ENCODE measurements around the gene AZGP1. TPM values are rescaled to one million over a fixed set of nuclear protein-coding genes. Genes with fewer than 3 reads are reported as not detected.
"Not testable (repeated sequence)": the region's sequence is repeated elsewhere in the genome, so short reads cannot be mapped to it uniquely, and the experiment has no call there.

The AZGP1 gene
- total and polyA plus RNA-seq, 2 experiments from 2014 or later: 52.6 to 73.6 TPM

DNA sequence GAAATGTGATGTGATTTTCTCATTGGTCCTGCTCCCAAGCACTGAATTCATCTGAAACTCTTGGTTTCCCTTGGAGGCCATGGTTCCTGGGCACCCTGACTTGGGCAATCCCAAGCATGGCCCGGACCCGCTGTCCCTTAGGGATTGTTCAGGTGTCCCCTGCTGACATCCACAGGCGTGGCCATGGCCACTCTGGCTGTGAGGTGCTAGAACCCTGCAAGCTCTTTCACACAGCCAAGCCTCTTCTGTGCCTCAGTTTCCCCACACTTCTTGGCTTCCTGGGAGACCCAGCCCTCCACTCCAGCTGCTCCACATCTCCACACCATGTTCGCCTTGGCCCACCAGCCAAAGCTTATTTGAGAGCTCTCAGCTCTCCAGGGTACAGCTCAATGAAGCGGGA lies 12.0 kb upstream of the AZGP1 start:
- Histone ChIP-seq H3K36me3 (replicated peaks; ENCODE audit: insufficient read depth, low read depth) (no peaks in the 10 kb centered on the region), H3K4me2 (no peak overlapping the region), H3K27me3 (no peaks in the 10 kb centered on the region), H3K27ac (no peak overlapping the region), H3K4me1 (ENCODE audit: insufficient read depth) (no peaks in the 10 kb centered on the region), H4K20me1 (ENCODE audit: insufficient read depth, poor library complexity, severe bottlenecking) (no peaks in the 10 kb centered on the region), H3K9me3 (ENCODE audit: low read depth) (no peaks in the 10 kb centered on the region), H3K9me2 (replicated peaks; ENCODE audit: insufficient read depth) (no peaks in the 10 kb centered on the region), H2AFZ (no peak overlapping the region), H3K4me3 (no peak overlapping the region), H3K79me2 (no peaks in the 10 kb centered on the region)
- WGBS (ENCODE audit: low lambda C conversion rate, missing lambda C conversion rate): 94% methylated on average over 5 of the region's 5 CpGs
- TF ChIP-seq EZH2 (IDR thresholded peaks at IDR 0.05; ENCODE audit: borderline replicate concordance): no peak
- TF ChIP-seq, protein P1, sequence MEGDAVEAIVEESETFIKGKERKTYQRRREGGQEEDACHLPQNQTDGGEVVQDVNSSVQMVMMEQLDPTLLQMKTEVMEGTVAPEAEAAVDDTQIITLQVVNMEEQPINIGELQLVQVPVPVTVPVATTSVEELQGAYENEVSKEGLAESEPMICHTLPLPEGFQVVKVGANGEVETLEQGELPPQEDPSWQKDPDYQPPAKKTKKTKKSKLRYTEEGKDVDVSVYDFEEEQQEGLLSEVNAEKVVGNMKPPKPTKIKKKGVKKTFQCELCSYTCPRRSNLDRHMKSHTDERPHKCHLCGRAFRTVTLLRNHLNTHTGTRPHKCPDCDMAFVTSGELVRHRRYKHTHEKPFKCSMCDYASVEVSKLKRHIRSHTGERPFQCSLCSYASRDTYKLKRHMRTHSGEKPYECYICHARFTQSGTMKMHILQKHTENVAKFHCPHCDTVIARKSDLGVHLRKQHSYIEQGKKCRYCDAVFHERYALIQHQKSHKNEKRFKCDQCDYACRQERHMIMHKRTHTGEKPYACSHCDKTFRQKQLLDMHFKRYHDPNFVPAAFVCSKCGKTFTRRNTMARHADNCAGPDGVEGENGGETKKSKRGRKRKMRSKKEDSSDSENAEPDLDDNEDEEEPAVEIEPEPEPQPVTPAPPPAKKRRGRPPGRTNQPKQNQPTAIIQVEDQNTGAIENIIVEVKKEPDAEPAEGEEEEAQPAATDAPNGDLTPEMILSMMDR (IDR thresholded peaks at IDR 0.05; ENCODE audit: poor library complexity): no peak
- TF ChIP-seq EZH2phosphoT487 (IDR thresholded peaks at IDR 0.05; ENCODE audit: low read depth, severe bottlenecking, unreplicated experiment): no peak
- no peak for DNase-seq (ENCODE audit: low spot score)

DNA sequence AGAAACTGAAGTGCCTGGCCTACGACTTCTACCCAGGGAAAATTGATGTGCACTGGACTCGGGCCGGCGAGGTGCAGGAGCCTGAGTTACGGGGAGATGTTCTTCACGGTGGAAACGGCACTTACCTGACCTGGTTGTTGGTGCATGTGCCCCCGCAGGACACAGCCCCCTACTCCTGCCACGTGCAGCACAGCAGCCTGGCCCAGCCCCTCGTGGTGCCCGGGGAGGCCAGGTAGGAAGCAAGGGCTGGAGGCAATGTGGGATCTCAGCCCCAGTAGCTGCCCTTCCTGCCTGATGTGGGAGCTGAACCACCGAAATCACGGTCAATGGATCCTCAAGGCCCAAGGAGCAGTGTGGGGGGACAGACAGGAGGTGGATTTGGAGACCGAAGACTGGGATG lies 11.5 kb upstream of the AZGP1 start:
- H3K4me2 ChIP-seq; H2AFZ ChIP-seq; H3K27me3 ChIP-seq; H3K9me3 ChIP-seq (ENCODE audit: low read depth); DNase-seq (ENCODE audit: low spot score); H3K4me3 ChIP-seq; H3K9me2 ChIP-seq (replicated peaks; ENCODE audit: insufficient read depth); H3K36me3 ChIP-seq (replicated peaks; ENCODE audit: insufficient read depth, low read depth); H4K20me1 ChIP-seq (ENCODE audit: insufficient read depth, poor library complexity, severe bottlenecking); H3K79me2 ChIP-seq; H3K4me1 ChIP-seq (ENCODE audit: insufficient read depth); H3K27ac ChIP-seq: not testable (repeated sequence)
- 87% methylated on average over 14 of the region's 14 CpGs for WGBS (ENCODE audit: low lambda C conversion rate, missing lambda C conversion rate)

DNA sequence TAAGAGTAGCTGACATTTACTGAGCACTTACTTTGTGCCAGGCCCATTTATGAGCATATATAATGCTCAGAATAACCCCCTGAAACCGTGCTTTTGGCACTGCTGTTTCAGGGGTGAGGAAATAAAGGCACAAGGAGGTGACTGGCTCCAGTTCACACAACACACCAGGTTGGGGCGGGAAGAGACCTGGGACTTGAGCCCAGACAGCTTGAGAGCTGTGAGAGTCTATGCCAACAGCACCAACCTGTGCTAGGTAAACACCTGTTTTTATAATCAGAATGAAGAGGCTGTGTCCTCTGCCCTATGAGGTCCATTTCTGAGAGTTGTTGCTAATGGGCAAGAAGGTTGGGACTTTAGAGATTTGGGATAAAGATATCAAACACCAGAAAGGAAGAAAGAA lies 8.8 kb upstream of the AZGP1 start:
- H3K4me3 ChIP-seq: no peak overlapping the region
- no peaks in the 10 kb centered on the region for H3K36me3 ChIP-seq (replicated peaks; ENCODE audit: insufficient read depth, low read depth)
- no peak overlapping the region for H3K27ac ChIP-seq
- no peaks in the 10 kb centered on the region for H3K4me1 ChIP-seq (ENCODE audit: insufficient read depth)
- H2AFZ ChIP-seq: no peak overlapping the region
- H3K27me3 ChIP-seq: no peaks in the 10 kb centered on the region
- no peaks in the 10 kb centered on the region for H3K9me2 ChIP-seq (replicated peaks; ENCODE audit: insufficient read depth)
- DNase-seq (ENCODE audit: low spot score): no peak
- H3K9me3 ChIP-seq (ENCODE audit: low read depth): no peaks in the 10 kb centered on the region
- no peak overlapping the region for H3K4me2 ChIP-seq
- WGBS (ENCODE audit: low lambda C conversion rate, missing lambda C conversion rate): 70% methylated on average over 2 of the region's 2 CpGs
- no peaks in the 10 kb centered on the region for H4K20me1 ChIP-seq (ENCODE audit: insufficient read depth, poor library complexity, severe bottlenecking)
- TF ChIP-seq, protein P1 (IDR thresholded peaks at IDR 0.05; ENCODE audit: poor library complexity): no peak
- TF ChIP-seq EZH2phosphoT487 (IDR thresholded peaks at IDR 0.05; ENCODE audit: low read depth, severe bottlenecking, unreplicated experiment): no peak
- TF ChIP-seq EZH2 (IDR thresholded peaks at IDR 0.05; ENCODE audit: borderline replicate concordance): no peak
- no peaks in the 10 kb centered on the region for H3K79me2 ChIP-seq

DNA sequence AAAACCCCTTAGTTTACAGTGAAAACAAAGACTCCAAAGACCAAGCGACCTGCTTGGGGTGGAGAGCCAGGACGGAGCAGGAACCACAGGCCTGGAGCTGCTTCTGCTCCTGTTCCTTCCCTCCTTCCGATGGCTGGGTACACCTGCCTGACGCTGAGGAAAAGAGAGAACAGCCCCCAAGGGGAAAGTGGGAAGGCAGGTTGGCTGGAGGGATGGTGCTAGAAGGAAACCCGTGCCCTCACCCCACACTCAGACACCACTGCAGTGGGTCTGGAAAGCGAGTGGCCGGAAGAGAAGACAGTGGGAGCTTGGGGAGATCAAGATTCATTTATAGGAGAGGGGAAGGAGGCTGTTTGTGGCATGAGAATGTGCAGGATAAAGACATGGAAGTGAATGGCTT lies 5.2 kb upstream of the AZGP1 start:
- not testable (repeated sequence) for H3K27ac ChIP-seq, H3K4me2 ChIP-seq, H2AFZ ChIP-seq

DNA sequence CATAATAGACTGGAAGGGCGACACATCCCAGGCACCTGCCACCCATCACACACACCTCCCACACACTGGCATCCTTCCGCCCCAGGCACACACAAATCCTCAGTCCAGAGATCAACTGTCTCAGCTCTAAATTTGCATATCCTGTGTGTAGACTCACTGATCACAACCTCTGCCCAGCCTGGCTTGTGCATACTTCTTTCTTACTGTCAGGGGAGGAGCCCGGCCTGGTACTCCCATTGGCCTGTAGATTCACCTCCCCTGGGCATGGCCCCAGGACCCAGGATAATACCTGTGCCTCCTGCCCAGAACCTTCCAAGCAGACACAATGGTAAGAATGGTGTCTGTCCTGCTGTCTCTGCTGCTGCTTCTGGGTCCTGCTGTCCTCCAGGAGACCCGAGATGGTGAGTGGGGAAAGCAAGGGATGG lies 4.6 kb upstream of the AZGP1 start:
- not testable (repeated sequence) for H3K36me3 ChIP-seq (replicated peaks; ENCODE audit: insufficient read depth, low read depth); H2AFZ ChIP-seq; H3K79me2 ChIP-seq; H3K4me2 ChIP-seq; H3K4me3 ChIP-seq; DNase-seq (ENCODE audit: low spot score); H3K27ac ChIP-seq; H4K20me1 ChIP-seq (ENCODE audit: insufficient read depth, poor library complexity, severe bottlenecking); H3K27me3 ChIP-seq; H3K4me1 ChIP-seq (ENCODE audit: insufficient read depth); H3K9me2 ChIP-seq (replicated peaks; ENCODE audit: insufficient read depth); H3K9me3 ChIP-seq (ENCODE audit: low read depth)
- WGBS (ENCODE audit: low lambda C conversion rate, missing lambda C conversion rate): 57% methylated on average over 3 of the region's 4 CpGs

More for the DNA sequence above, 5.2 kb upstream of the AZGP1 start:
- WGBS (ENCODE audit: low lambda C conversion rate, missing lambda C conversion rate): 79% methylated on average over 7 of the region's 7 CpGs
- H3K4me3 ChIP-seq; H4K20me1 ChIP-seq (ENCODE audit: insufficient read depth, poor library complexity, severe bottlenecking); H3K9me2 ChIP-seq (replicated peaks; ENCODE audit: insufficient read depth); DNase-seq (ENCODE audit: low spot score); H3K36me3 ChIP-seq (replicated peaks; ENCODE audit: insufficient read depth, low read depth); H3K79me2 ChIP-seq; H3K27me3 ChIP-seq; H3K9me3 ChIP-seq (ENCODE audit: low read depth); H3K4me1 ChIP-seq (ENCODE audit: insufficient read depth): not testable (repeated sequence)
